Measurements from ENCODE around the gene RAB5IF. TPM values are rescaled to one million over a fixed set of nuclear protein-coding genes. Genes with fewer than 3 reads are reported as not detected.

The RAB5IF gene
- total and polyA plus RNA-seq, 2 of the 13 experiments (the other 11 are each of a cell fraction or from before 2014, with no cell fraction given): 261 to 305 TPM

DNA sequence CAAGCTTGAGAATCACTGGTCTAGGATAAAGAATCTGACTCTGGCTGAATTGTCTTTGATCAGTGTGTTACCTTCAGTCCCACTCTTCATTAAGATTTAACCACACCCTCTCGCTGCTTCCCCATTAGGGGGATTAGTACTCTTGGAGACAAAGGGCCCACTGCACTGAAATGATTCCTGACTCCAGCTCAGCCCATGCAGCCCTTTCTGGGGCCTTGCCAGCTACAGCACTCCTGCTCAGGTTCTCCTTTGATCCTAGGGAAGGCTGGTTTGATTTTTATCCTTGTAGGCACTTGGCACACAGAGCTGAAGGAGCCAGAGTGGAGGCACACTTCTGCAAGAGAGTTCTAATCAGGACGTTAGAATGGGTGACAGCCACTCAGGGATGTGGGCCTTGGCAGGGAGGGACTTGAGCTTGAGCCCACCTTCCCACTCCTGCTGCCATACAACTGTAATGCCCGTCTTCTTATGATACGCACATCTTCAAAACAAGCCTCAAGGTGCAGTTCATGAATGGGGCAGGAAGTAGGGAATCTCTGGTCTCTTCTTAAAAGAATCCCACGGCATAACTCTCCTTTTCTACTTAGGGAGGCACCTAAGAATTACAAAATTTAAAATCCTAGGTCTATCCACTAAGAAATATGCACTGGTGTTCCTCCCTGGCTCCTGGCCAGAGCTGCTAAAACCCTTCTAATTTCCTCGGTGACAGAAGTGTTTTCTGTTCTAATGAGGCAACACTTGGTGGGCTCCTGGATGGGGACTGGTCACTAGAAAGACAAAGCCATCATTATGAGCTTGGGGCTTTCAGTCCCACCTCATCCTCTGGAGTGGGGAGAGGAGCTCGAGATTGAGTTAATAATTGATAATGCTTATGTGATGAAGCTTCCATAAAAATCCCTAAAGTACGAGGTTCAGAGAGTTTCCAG is 41.9 kb downstream of the RAB5IF start (continued):
- TF ChIP-seq, protein P1, sequence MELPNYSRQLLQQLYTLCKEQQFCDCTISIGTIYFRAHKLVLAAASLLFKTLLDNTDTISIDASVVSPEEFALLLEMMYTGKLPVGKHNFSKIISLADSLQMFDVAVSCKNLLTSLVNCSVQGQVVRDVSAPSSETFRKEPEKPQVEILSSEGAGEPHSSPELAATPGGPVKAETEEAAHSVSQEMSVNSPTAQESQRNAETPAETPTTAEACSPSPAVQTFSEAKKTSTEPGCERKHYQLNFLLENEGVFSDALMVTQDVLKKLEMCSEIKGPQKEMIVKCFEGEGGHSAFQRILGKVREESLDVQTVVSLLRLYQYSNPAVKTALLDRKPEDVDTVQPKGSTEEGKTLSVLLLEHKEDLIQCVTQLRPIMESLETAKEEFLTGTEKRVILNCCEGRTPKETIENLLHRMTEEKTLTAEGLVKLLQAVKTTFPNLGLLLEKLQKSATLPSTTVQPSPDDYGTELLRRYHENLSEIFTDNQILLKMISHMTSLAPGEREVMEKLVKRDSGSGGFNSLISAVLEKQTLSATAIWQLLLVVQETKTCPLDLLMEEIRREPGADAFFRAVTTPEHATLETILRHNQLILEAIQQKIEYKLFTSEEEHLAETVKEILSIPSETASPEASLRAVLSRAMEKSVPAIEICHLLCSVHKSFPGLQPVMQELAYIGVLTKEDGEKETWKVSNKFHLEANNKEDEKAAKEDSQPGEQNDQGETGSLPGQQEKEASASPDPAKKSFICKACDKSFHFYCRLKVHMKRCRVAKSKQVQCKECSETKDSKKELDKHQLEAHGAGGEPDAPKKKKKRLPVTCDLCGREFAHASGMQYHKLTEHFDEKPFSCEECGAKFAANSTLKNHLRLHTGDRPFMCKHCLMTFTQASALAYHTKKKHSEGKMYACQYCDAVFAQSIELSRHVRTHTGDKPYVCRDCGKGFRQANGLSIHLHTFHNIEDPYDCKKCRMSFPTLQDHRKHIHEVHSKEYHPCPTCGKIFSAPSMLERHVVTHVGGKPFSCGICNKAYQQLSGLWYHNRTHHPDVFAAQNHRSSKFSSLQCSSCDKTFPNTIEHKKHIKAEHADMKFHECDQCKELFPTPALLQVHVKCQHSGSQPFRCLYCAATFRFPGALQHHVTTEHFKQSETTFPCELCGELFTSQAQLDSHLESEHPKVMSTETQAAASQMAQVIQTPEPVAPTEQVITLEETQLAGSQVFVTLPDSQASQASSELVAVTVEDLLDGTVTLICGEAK (IDR thresholded peaks at IDR 0.05): no peak
- TF ChIP-seq, protein P1 (CRISPR knock-in tag; IDR thresholded peaks at IDR 0.05): no peak
- TF ChIP-seq HOXA9 (CRISPR knock-in tag; IDR thresholded peaks at IDR 0.05; ENCODE audit: borderline replicate concordance) (no peak), GFI1 (CRISPR knock-in tag; IDR thresholded peaks at IDR 0.05; ENCODE audit: borderline replicate concordance) (peak; percentile 75), ZFY (CRISPR knock-in tag; IDR thresholded peaks at IDR 0.05) (peak; percentile 36; the same call in 1 of the 2 replicates), ELF3 (CRISPR knock-in tag; IDR thresholded peaks at IDR 0.05) (peak; percentile 17; the same call in 1 of the 2 replicates), TARDBP (CRISPR knock-in tag; IDR thresholded peaks at IDR 0.05) (peak; percentile 62), RNF2 (conservative IDR thresholded peaks at IDR 0.05; ENCODE audit: low read depth) (no peak), SALL1 (CRISPR knock-in tag; IDR thresholded peaks at IDR 0.05) (peak; percentile 23; the same call in 1 of the 2 replicates), POLR2G (IDR thresholded peaks at IDR 0.05; ENCODE audit: low read depth, low read length) (0 out of 2 replicates have a peak, but pooled peaks have one; percentile 51)
- TF ChIP-seq, protein P2, sequence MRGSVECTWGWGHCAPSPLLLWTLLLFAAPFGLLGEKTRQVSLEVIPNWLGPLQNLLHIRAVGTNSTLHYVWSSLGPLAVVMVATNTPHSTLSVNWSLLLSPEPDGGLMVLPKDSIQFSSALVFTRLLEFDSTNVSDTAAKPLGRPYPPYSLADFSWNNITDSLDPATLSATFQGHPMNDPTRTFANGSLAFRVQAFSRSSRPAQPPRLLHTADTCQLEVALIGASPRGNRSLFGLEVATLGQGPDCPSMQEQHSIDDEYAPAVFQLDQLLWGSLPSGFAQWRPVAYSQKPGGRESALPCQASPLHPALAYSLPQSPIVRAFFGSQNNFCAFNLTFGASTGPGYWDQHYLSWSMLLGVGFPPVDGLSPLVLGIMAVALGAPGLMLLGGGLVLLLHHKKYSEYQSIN (CRISPR knock-in tag; IDR thresholded peaks at IDR 0.05; ENCODE audit: borderline replicate concordance): no peak
- TF ChIP-seq, protein P3, sequence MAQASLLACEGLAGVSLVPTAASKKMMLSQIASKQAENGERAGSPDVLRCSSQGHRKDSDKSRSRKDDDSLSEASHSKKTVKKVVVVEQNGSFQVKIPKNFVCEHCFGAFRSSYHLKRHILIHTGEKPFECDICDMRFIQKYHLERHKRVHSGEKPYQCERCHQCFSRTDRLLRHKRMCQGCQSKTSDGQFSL (CRISPR knock-in tag; IDR thresholded peaks at IDR 0.05): 0 out of 2 replicates have a peak, but pooled peaks have one; percentile 32
- TF ChIP-seq, protein P4, sequence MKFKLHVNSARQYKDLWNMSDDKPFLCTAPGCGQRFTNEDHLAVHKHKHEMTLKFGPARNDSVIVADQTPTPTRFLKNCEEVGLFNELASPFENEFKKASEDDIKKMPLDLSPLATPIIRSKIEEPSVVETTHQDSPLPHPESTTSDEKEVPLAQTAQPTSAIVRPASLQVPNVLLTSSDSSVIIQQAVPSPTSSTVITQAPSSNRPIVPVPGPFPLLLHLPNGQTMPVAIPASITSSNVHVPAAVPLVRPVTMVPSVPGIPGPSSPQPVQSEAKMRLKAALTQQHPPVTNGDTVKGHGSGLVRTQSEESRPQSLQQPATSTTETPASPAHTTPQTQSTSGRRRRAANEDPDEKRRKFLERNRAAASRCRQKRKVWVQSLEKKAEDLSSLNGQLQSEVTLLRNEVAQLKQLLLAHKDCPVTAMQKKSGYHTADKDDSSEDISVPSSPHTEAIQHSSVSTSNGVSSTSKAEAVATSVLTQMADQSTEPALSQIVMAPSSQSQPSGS (CRISPR knock-in tag; IDR thresholded peaks at IDR 0.05): 0 out of 2 replicates have a peak, but pooled peaks have one; percentile 19
- TF ChIP-seq, protein P5, sequence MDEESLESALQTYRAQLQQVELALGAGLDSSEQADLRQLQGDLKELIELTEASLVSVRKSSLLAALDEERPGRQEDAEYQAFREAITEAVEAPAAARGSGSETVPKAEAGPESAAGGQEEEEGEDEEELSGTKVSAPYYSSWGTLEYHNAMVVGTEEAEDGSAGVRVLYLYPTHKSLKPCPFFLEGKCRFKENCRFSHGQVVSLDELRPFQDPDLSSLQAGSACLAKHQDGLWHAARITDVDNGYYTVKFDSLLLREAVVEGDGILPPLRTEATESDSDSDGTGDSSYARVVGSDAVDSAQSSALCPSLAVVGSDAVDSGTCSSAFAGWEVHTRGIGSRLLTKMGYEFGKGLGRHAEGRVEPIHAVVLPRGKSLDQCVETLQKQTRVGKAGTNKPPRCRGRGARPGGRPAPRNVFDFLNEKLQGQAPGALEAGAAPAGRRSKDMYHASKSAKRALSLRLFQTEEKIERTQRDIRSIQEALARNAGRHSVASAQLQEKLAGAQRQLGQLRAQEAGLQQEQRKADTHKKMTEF (CRISPR knock-in tag; IDR thresholded peaks at IDR 0.05): peak; percentile 30; the same call in 1 of the 2 replicates

Data from HepG2 (cell line).